GM12878 (cell line): ENCODE results near the gene GLYAT. TPM values are rescaled to one million over a fixed set of nuclear protein-coding genes. Genes with fewer than 3 reads are reported as not detected.

Source experiments
- polyA plus RNA-seq, 11 experiments: library from polyadenylated mRNA; depleted of rRNA in 4 of 11; unstranded in 6 of 11; stranded (reverse) in 5 of 11; fragments of >200 nt; fragmentation: Nextera tagmentation in 4 of 11; fragmentation: Illumina TruSeq in 1 of 11; extraction: Ambion mirVana in 4 of 11; extraction: Trizol in 1 of 11; gene quantifications; 1 replicate in 1 of 11; 2 replicates in 10 of 11; pipeline versions ENCODE4 v1.2.1 to v1.2.3, GENCODE V29; 2011 to 2016; ENCODE audit warnings: inconsistent platforms in 2 of 11, missing spikeins in 2 of 11, low read depth in 1 of 11
- total RNA-seq, 4 experiments: library from RNA; depleted of rRNA in 3 of 4; stranded (reverse); fragments of >200 nt in 3 of 4; fragmentation: Illumina TruSeq in 1 of 4; extraction: Trizol in 1 of 4; gene quantifications; 2 replicates each; pipeline versions ENCODE4 v1.2.1 to v1.2.3, GENCODE V29; 2013 to 2021

Gene GLYAT
- total and polyA plus RNA-seq, 10 of the 15 experiments (the other 5 are each of a cell fraction or from before 2014, with no cell fraction given) = 0.18 TPM; not detected in 9

Other genes with a start within 250 kb of the GLYAT start
- gene OR5B21, start 223.8 kb downstream of the GLYAT start, total RNA-seq (2014; rRNA removed) = 0.11 TPM in 1 of 2 replicates, not detected in the other
- gene OR5B21, start 223.8 kb downstream of the GLYAT start, total RNA-seq (2014; rRNA removed; fragmentation: Illumina TruSeq; extraction: Trizol) = 0.22 and 0.41 TPM in 2 replicates
- gene OR5B21, start 223.8 kb downstream of the GLYAT start, total RNA-seq (2021) = not detected in 2 replicates
- 0.40 and 0.41 TPM in 2 replicates for gene OR5B21, start 223.8 kb downstream of the GLYAT start, polyA plus RNA-seq (2011; rRNA removed)
- 0.22 TPM in 1 of 2 replicates, not detected in the other for gene OR5B21, start 223.8 kb downstream of the GLYAT start, polyA plus RNA-seq (2014; fragmentation: Illumina TruSeq; extraction: Trizol)
- not detected for gene OR5B21, start 223.8 kb downstream of the GLYAT start, polyA plus RNA-seq (2014; fragmentation: Nextera tagmentation; extraction: Ambion mirVana)
- gene OR5B21, start 223.8 kb downstream of the GLYAT start, polyA plus RNA-seq (2014; rRNA removed) = not detected in 2 replicates
- gene OR5B21, start 223.8 kb downstream of the GLYAT start, polyA plus RNA-seq (2016; fragmentation: Nextera tagmentation; extraction: Ambion mirVana) = not detected
- gene LPXN, start 156.1 kb downstream of the GLYAT start, total RNA-seq (2014; rRNA removed) = 131 and 142 TPM in 2 replicates
- gene LPXN, start 156.1 kb downstream of the GLYAT start, total RNA-seq (2014; rRNA removed; fragmentation: Illumina TruSeq; extraction: Trizol) = 189 and 193 TPM in 2 replicates
- 154 and 164 TPM in 2 replicates for gene LPXN, start 156.1 kb downstream of the GLYAT start, total RNA-seq (2021)
- gene LPXN, start 156.1 kb downstream of the GLYAT start, polyA plus RNA-seq (2011; rRNA removed) = 324 and 342 TPM in 2 replicates
- 349 and 479 TPM in 2 replicates for gene LPXN, start 156.1 kb downstream of the GLYAT start, polyA plus RNA-seq (2014; fragmentation: Illumina TruSeq; extraction: Trizol)
- gene LPXN, start 156.1 kb downstream of the GLYAT start, polyA plus RNA-seq (2014; fragmentation: Nextera tagmentation; extraction: Ambion mirVana) = 100 to 1,000 TPM; 175 to 268 TPM
- 189 and 214 TPM in 2 replicates for gene LPXN, start 156.1 kb downstream of the GLYAT start, polyA plus RNA-seq (2014; rRNA removed)
- gene LPXN, start 156.1 kb downstream of the GLYAT start, polyA plus RNA-seq (2016; fragmentation: Nextera tagmentation; extraction: Ambion mirVana) = 100 to 1,000 TPM; 196 to 207 TPM
- gene ZFP91, start 152.9 kb downstream of the GLYAT start, total RNA-seq (2014; rRNA removed) = 34.8 and 40.7 TPM in 2 replicates
- 40.7 and 41.0 TPM in 2 replicates for gene ZFP91, start 152.9 kb downstream of the GLYAT start, total RNA-seq (2014; rRNA removed; fragmentation: Illumina TruSeq; extraction: Trizol)
- 40.7 and 41.3 TPM in 2 replicates for gene ZFP91, start 152.9 kb downstream of the GLYAT start, total RNA-seq (2021)
- 40.5 and 53.1 TPM in 2 replicates for gene ZFP91, start 152.9 kb downstream of the GLYAT start, polyA plus RNA-seq (2011; rRNA removed)
- 54.1 and 63.7 TPM in 2 replicates for gene ZFP91, start 152.9 kb downstream of the GLYAT start, polyA plus RNA-seq (2014; fragmentation: Illumina TruSeq; extraction: Trizol)
- 10 to 100 TPM; 15.6 to 21.4 TPM for gene ZFP91, start 152.9 kb downstream of the GLYAT start, polyA plus RNA-seq (2014; fragmentation: Nextera tagmentation; extraction: Ambion mirVana)
- 25.7 and 28.7 TPM in 2 replicates for gene ZFP91, start 152.9 kb downstream of the GLYAT start, polyA plus RNA-seq (2014; rRNA removed)
- gene ZFP91, start 152.9 kb downstream of the GLYAT start, polyA plus RNA-seq (2016; fragmentation: Nextera tagmentation; extraction: Ambion mirVana) = 10 to 100 TPM; 12.9 to 14.3 TPM
- gene CNTF, start 109.3 kb downstream of the GLYAT start, total RNA-seq (2014; rRNA removed) = 2.3 and 2.6 TPM in 2 replicates
- 2.2 and 2.8 TPM in 2 replicates for gene CNTF, start 109.3 kb downstream of the GLYAT start, total RNA-seq (2014; rRNA removed; fragmentation: Illumina TruSeq; extraction: Trizol)
- 1.6 and 2.1 TPM in 2 replicates for gene CNTF, start 109.3 kb downstream of the GLYAT start, total RNA-seq (2021)
- gene CNTF, start 109.3 kb downstream of the GLYAT start, polyA plus RNA-seq (2011; rRNA removed) = 0.76 and 1.2 TPM in 2 replicates
- gene CNTF, start 109.3 kb downstream of the GLYAT start, polyA plus RNA-seq (2014; fragmentation: Illumina TruSeq; extraction: Trizol) = 0.60 and 1.2 TPM in 2 replicates
- under 1 TPM; 0.16 to 0.20 TPM for gene CNTF, start 109.3 kb downstream of the GLYAT start, polyA plus RNA-seq (2014; fragmentation: Nextera tagmentation; extraction: Ambion mirVana)
- 0.69 and 1.2 TPM in 2 replicates for gene CNTF, start 109.3 kb downstream of the GLYAT start, polyA plus RNA-seq (2014; rRNA removed)
- gene CNTF, start 109.3 kb downstream of the GLYAT start, polyA plus RNA-seq (2016; fragmentation: Nextera tagmentation; extraction: Ambion mirVana) = under 1 TPM; 0.47 to 0.68 TPM
- gene GLYATL2, start 112.8 kb upstream of the GLYAT start, total RNA-seq (2014; rRNA removed) = 0.40 and 0.93 TPM in 2 replicates
- gene GLYATL2, start 112.8 kb upstream of the GLYAT start, total RNA-seq (2014; rRNA removed; fragmentation: Illumina TruSeq; extraction: Trizol) = 0.67 and 0.97 TPM in 2 replicates
- gene GLYATL2, start 112.8 kb upstream of the GLYAT start, total RNA-seq (2021) = 0.95 and 1.2 TPM in 2 replicates
- 0.43 and 0.52 TPM in 2 replicates for gene GLYATL2, start 112.8 kb upstream of the GLYAT start, polyA plus RNA-seq (2011; rRNA removed)
- 0.97 and 1.9 TPM in 2 replicates for gene GLYATL2, start 112.8 kb upstream of the GLYAT start, polyA plus RNA-seq (2014; fragmentation: Illumina TruSeq; extraction: Trizol)
- under 1 TPM; 0.38 to 0.47 TPM for gene GLYATL2, start 112.8 kb upstream of the GLYAT start, polyA plus RNA-seq (2014; fragmentation: Nextera tagmentation; extraction: Ambion mirVana)
- 0.72 and 1.3 TPM in 2 replicates for gene GLYATL2, start 112.8 kb upstream of the GLYAT start, polyA plus RNA-seq (2014; rRNA removed)
- gene GLYATL2, start 112.8 kb upstream of the GLYAT start, polyA plus RNA-seq (2016; fragmentation: Nextera tagmentation; extraction: Ambion mirVana) = under 1 TPM; 0.13 to 0.26 TPM
- not detected in 2 replicates for gene GLYATL1, start 207.5 kb upstream of the GLYAT start, total RNA-seq (2014; rRNA removed)
- not detected in 2 replicates for gene GLYATL1, start 207.5 kb upstream of the GLYAT start, total RNA-seq (2014; rRNA removed; fragmentation: Illumina TruSeq; extraction: Trizol)
- gene GLYATL1, start 207.5 kb upstream of the GLYAT start, total RNA-seq (2021) = not detected in 2 replicates
- gene GLYATL1, start 207.5 kb upstream of the GLYAT start, polyA plus RNA-seq (2011; rRNA removed) = not detected in 2 replicates
- gene GLYATL1, start 207.5 kb upstream of the GLYAT start, polyA plus RNA-seq (2014; fragmentation: Illumina TruSeq; extraction: Trizol) = not detected in 2 replicates
- not detected for gene GLYATL1, start 207.5 kb upstream of the GLYAT start, polyA plus RNA-seq (2014; fragmentation: Nextera tagmentation; extraction: Ambion mirVana)
- gene GLYATL1, start 207.5 kb upstream of the GLYAT start, polyA plus RNA-seq (2014; rRNA removed) = not detected in 2 replicates
- gene GLYATL1, start 207.5 kb upstream of the GLYAT start, polyA plus RNA-seq (2016; fragmentation: Nextera tagmentation; extraction: Ambion mirVana) = not detected